ENCODE data around the gene CDKL1. TPM values are rescaled to one million over a fixed set of nuclear protein-coding genes. Genes with fewer than 3 reads are reported as not detected.

Gene CDKL1
- polyA plus RNA-seq, 3 donors, result 1.2 to 2.5 (median 1.3) TPM

GRCh38 chr14:50353126-50353525 is 43.6 kb downstream of the CDKL1 start:
- H3K36me3 Mint-ChIP-seq, result peaks cover 22 to 33% of the 10 kb centered on the region in 2 donors
- peaks cover 8% of the 10 kb centered on the region for H3K4me1 Mint-ChIP-seq
- Histone ChIP-seq H3K27me3 (ENCODE audit: control insufficient read depth in 2 of 2, insufficient read depth in 2 of 2, low read length in 2 of 2) (no peaks in the 10 kb centered on the region), H3K36me3 (replicated peaks in 1 of 2; ENCODE audit: control insufficient read depth in 1 of 2, insufficient read depth in 2 of 2, low read length in 2 of 2) (peaks cover 0 to 27% of the 10 kb centered on the region in 2 donors), H2AFZ (ENCODE audit: insufficient read depth, low read depth, low read length, poor library complexity, severe bottlenecking) (no peak overlapping the region), H3K4me2 (replicated peaks; ENCODE audit: extremely low read depth, low read length, poor library complexity, severe bottlenecking) (no peak overlapping the region), H3K9ac (ENCODE audit: insufficient read depth, low read length, poor library complexity, severe bottlenecking) (no peak overlapping the region), H3K27ac (ENCODE audit: low read depth in 1 of 2, low read length in 2 of 2) (no peak overlapping the region), H3K4me3 (replicated peaks in 1 of 3; ENCODE audit: low read depth in 2 of 3, low read length in 3 of 3) (no peak overlapping the region), H3K9me3 (replicated peaks in 1 of 2; ENCODE audit: control insufficient read depth in 1 of 2, insufficient read depth in 1 of 2, low read length in 2 of 2) (no peaks in the 10 kb centered on the region), H3K4me1 (ENCODE audit: control insufficient read depth in 1 of 2, insufficient read depth in 2 of 2, low read length in 2 of 2) (no peaks in the 10 kb centered on the region), H4K20me1 (ENCODE audit: insufficient read depth, low read length) (no peaks in the 10 kb centered on the region), H3K79me2 (ENCODE audit: insufficient read depth, low read length) (no peaks in the 10 kb centered on the region)
- intact Hi-C loops (cut with micrococcal nuclease), result no loop called here
- no peak overlapping the region for H3K4me3 Mint-ChIP-seq
- H3K27ac Mint-ChIP-seq, result no peak overlapping the region
- TF ChIP-seq CTCF (IDR thresholded peaks at IDR 0.05), result no peak
- peaks cover 2 to 4% (median 2%) of the 10 kb centered on the region in 3 donors for H3K27me3 Mint-ChIP-seq (ENCODE audit: low read depth in 3 of 3)
- DNase-seq, result no peak
- WGBS (ENCODE audit: insufficient coverage), result no CpG with 5 or more reads among the region's 4 CpGs
- H3K9me3 Mint-ChIP-seq, result peaks cover 0 to 3% (median 0%) of the 10 kb centered on the region in 7 donors

DNA sequence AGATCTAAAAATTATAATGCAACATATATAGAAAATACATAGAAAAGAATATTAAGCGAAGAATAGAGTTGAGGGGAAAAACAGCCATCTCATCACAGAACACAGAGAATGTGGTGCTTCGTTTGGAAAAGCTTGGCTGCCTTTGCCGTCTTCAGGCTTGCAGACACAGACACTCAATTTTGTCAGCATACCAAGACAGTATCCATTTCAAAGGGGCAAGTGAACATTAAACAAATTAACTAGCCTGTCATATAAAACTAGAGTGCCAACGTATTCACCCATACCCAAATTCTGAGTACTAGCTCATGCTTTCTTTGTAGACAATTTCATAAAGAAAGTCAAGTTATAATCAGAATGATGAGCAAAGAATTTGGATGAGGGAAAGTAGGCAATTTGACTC is 44.1 kb downstream of the CDKL1 start:
- Mint-ChIP-seq H3K27ac (no peak overlapping the region), H3K4me3 (no peak overlapping the region), H3K9me3 (peaks cover 0 to 3% (median 0%) of the 10 kb centered on the region in 7 donors), H3K36me3 (peaks cover 17 to 28% of the 10 kb centered on the region in 2 donors), H3K27me3 (ENCODE audit: low read depth in 3 of 3) (peaks cover 2 to 4% (median 2%) of the 10 kb centered on the region in 3 donors), H3K4me1 (peaks cover 11% of the 10 kb centered on the region)
- no peaks in the 10 kb centered on the region for H3K79me2 ChIP-seq (ENCODE audit: insufficient read depth, low read length)
- 100% methylated on average over 1 of the region's 4 CpGs for WGBS (ENCODE audit: insufficient coverage)
- H4K20me1 ChIP-seq (ENCODE audit: insufficient read depth, low read length), result no peaks in the 10 kb centered on the region
- no peak overlapping the region for H3K9ac ChIP-seq (ENCODE audit: insufficient read depth, low read length, poor library complexity, severe bottlenecking)
- no peaks in the 10 kb centered on the region for H3K4me1 ChIP-seq (ENCODE audit: control insufficient read depth in 1 of 2, insufficient read depth in 2 of 2, low read length in 2 of 2)
- peaks cover 0 to 22% of the 10 kb centered on the region in 2 donors for H3K36me3 ChIP-seq (replicated peaks in 1 of 2; ENCODE audit: control insufficient read depth in 1 of 2, insufficient read depth in 2 of 2, low read length in 2 of 2)
- no peak overlapping the region for H2AFZ ChIP-seq (ENCODE audit: insufficient read depth, low read depth, low read length, poor library complexity, severe bottlenecking)
- H3K27ac ChIP-seq (ENCODE audit: low read depth in 1 of 2, low read length in 2 of 2), result no peak overlapping the region
- no peak for DNase-seq
- H3K4me2 ChIP-seq (replicated peaks; ENCODE audit: extremely low read depth, low read length, poor library complexity, severe bottlenecking), result no peak overlapping the region
- no peak for TF ChIP-seq CTCF (IDR thresholded peaks at IDR 0.05)
- no peaks in the 10 kb centered on the region for H3K9me3 ChIP-seq (replicated peaks in 1 of 2; ENCODE audit: control insufficient read depth in 1 of 2, insufficient read depth in 1 of 2, low read length in 2 of 2)
- H3K4me3 ChIP-seq (replicated peaks in 1 of 3; ENCODE audit: low read depth in 2 of 3, low read length in 3 of 3), result no peak overlapping the region
- intact Hi-C loops (cut with micrococcal nuclease), result no loop called here
- no peaks in the 10 kb centered on the region for H3K27me3 ChIP-seq (ENCODE audit: control insufficient read depth in 2 of 2, insufficient read depth in 2 of 2, low read length in 2 of 2)
